HG02588 (cell line): ENCODE measurements around the gene GOT1.

Source experiments
- ATAC-seq: cut with Tn5 transposase; IDR thresholded peaks from one replicate; pipeline ENCODE4 v1.9.1; 2021; ENCODE audit warnings: mild to moderate bottlenecking, moderate library complexity; ENCODE audit not compliant: unreplicated experiment

GOT1 gene

GRCh38 chr10:99396471-99396870 is 34.0 kb downstream of the GOT1 start:
- ATAC-seq = no peak

- no peak for ATAC-seq
Measured at GRCh38 chr10:99395750-99396445, 34.5 kb downstream of the GOT1 start.

GRCh38 chr10:99394761-99395386 is 35.5 kb downstream of the GOT1 start:
- ATAC-seq = no peak

- no peak for ATAC-seq
Measured at GRCh38 chr10:99394256-99394655, 36.2 kb downstream of the GOT1 start.

- ATAC-seq = no peak
Measured at GRCh38 chr10:99393683-99394082, 36.7 kb downstream of the GOT1 start.

DNA sequence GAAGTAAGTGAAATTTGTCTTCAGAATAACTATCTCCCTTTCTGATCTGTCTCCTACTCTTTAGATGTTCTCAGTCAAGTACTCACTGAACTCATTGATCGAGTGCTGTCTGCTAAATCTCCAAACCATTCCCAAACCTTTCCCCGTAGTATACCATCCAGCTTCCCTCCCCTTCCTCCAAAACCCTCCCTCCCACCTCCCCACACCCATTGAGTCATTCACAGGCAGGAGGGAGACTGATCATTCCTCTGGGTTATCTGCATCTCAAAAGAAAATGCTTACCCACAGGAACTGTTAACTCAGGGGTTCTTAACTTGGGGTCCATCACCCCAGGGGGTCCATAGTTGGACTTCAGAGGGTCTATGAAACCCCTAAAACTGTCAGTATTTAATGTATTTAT is 37.4 kb downstream of the GOT1 start:
- ATAC-seq = no peak

DNA sequence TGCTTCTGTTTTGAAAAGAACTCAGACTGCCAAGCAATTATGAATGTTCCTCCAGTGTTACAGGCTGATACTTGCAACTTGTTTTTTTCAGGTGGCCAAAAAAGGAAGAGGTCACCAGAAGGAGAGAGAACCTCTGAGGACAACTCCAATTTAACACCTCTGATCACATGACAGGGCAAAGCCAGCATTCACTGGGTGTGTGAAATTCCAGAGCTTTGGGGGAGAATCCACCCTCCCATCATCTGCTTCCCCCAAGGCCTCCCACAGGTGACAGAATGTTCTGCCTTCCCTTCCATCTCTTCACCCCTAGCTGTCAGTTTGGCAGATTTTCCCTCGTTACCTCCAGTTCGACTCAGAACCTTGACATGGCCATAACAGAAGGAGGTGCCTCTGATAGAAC is 39.1 kb downstream of the GOT1 start:
- no peak for ATAC-seq

DNA sequence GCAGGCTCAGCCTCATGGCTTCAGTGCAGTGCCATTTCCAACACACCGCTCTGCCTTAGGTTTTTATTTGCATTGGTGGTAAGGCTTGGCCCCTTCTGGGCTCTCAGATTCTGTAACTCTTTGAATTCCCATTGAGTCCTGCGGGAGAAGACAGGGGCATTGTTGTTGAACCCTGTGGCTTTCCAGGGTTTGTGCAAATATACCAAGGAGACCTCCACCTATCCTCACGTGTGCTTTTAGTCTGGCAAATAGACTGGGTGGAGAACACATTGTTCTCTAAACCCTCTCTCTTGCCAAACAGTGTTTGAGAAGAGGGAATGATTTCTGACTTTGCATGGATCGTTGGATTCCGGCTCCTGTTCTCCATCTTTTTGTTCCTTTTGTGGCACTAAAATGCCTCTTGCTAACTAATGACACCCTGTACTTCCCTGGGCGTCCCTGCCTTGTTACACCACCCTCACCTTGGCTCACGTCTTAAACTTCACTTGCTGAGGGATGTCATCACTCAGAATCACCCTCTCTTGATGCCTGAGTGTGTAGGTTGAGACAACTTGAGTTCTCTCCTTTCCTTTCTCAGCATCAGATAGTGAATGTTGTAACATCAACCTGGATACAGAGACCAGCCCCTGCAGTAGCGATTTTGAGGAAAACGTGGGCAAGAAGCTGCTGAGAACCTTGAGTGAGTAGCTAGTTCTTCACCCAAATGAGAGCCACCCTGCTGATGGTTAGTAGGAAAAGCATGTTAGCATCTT is 40.5 kb downstream of the GOT1 start:
- no peak for ATAC-seq

- no peak for ATAC-seq
Measured at GRCh38 chr10:99387541-99387940, 42.9 kb downstream of the GOT1 start.

DNA sequence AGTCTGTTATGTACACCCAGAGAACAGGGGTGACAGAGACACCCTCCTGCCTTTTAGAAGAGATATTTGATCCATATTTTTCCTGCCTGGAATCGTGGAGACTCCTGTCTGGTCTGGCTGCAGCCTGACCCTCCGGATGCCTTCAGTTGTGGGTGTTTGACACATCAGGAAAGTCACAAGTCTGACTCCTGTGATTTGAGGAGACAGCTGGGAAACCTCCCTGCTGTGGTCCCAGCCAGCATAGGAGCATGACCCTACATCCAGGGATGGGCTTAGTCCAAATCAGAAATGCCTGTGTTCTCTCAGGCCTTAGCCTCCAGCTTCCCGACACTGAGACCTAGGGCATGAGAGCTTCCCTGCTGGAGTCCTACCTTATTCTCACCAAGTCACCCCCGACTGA is 43.4 kb downstream of the GOT1 start:
- ATAC-seq = no peak

DNA sequence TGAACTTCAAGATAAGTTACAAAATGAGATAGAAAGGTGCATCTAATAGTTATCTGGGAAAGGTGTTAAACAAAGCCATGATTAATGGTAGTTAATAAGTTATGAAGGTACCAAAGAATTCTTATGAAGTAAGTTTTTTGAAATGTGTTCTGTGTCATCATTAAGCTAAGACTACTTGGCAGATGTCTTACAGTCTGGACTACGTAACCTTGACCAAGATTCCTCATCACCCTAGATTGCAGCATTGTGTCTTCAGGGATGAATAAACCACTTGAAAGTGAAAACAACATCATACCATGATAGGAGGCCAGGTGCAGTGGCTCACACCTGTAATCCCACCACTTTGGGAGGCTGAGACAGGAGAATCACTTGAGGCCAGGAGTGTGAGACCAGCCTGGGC is 48.2 kb downstream of the GOT1 start:
- no peak for ATAC-seq

DNA sequence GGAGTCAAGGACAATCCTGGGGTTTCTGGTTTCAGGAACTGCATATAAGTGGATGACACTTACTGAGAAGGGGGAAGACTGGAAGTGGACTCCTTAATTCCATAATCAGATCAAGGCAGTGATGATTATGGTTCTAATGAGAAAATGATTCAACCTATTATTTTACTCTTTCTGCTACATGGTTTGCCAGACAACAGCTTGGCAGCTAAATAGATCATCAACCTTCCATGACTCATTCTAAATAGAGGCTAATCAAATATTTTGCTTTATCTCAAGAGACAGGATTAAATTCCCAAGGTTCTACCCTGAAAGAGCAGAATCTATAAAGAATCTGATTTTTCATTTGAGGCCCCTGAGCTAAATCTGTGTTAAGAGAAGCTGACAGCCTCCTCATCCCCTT is 55.0 kb downstream of the GOT1 start:
- ATAC-seq = no peak

GRCh38 chr10:99374972-99375371 is 55.5 kb downstream of the GOT1 start:
- ATAC-seq = no peak

GRCh38 chr10:99374526-99374925 is 55.9 kb downstream of the GOT1 start:
- no peak for ATAC-seq

DNA sequence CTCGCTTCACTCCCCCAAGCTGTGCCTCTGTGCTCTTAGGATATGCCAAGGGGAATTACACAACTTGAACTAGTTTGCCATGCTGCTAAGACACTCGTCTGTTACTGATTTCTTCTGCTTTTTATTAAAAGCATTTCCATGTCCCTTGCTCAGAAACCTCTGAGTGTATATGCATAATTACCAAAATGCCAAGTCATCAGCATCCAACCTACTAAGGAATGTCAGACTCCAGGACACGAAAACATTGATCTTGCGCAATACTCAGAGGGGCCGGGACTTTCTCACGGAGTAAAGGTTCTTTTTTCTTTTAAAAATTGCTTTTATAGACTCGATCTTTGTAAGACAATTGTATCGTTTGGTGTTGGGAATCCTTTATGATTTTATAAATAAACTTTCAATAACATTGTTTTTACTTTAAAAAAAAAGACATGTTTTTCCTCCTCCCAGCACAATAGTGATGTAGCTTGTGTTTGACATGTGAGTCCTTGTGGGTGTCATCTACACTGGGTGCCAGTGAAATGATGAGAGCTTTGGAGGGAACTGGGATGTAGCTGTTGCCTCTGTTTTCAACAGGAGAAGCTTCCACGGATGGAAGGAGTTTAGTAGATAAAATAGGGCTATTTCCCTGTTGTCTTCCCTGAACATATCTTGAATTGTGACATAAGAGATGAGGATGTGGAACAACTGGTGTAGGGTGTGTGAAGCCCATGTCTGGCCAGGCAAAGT is 57.7 kb downstream of the GOT1 start:
- ATAC-seq = no peak

DNA sequence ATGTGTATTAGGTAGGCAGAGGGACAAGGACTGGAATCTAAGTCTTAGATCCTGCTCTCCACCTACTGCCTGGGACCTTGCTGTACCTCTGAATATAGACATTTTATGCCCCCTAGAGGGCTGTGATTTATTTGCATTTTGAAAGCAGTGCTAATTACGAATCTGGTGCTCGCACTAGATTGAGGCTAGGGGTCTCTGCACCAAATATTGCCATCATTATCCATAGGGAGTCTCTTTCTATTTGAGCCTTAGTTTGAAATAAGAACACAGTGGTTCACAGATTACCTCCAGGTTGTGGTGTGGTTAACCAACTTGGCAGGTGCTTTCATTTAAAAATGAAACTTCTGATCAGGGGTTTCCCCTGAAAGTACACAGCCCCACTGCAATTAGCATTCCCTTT is 59.4 kb downstream of the GOT1 start:
- ATAC-seq = peak; percentile 96

DNA sequence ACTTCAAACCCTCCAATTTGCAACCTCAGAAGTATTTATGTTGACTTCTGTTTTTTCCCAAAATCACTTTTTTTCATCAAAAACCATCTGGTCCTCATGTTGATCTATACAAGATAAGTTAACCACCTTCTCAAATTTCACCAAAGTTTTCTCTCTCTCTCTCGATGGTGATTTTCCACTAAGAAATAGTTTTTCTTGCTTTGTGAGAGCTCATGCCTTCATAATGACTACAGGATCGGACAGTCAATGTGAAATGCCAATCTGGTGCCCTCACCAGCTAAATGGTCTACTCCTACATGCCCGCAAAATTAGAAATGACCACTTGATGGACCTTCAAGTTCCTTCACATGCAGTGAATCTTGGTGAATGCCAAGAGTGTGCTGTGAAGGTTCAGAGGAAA is 60.9 kb downstream of the GOT1 start:
- ATAC-seq = no peak

DNA sequence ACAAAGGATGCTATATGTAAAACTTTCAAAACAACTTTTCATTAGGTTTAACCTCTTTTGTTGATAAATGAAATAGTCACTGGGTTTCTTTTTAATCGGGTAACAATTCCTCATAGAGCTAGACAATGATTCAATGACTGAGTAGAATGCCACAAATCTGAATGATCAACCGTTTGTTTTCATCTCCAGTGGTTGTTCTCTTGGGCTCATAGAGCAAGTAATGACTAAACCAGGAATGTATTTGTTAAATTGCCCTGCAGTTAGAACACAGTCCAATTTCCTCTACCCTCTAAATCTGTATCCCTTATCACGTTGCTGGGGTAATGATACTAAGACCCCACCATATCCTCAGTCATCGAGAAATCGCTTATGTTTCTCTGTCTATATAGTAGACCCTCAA is 61.3 kb downstream of the GOT1 start:
- ATAC-seq = no peak

DNA sequence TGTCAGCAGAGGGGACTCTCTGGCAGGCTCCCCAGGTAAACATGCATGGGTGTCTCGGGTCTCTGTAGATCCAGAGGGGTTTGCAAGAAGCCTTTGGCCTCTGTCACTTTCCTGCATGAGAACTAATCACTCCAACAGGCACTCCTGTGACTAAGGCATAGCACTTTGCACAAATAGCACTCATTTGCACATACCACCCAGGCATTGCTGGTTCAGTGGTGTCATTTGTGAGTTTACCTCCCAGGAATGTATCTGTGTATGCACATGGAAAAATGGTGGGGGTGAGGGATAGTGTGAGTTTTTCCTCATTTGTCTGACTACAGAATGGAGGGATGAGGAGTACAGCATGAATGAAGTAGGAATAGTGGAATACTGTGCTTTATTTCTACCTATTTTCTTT is 61.8 kb downstream of the GOT1 start:
- no peak for ATAC-seq

GRCh38 chr10:99366666-99367065 is 63.8 kb downstream of the GOT1 start:
- ATAC-seq = no peak

- no peak for ATAC-seq
Measured at GRCh38 chr10:99365736-99366135, 64.7 kb downstream of the GOT1 start.

DNA sequence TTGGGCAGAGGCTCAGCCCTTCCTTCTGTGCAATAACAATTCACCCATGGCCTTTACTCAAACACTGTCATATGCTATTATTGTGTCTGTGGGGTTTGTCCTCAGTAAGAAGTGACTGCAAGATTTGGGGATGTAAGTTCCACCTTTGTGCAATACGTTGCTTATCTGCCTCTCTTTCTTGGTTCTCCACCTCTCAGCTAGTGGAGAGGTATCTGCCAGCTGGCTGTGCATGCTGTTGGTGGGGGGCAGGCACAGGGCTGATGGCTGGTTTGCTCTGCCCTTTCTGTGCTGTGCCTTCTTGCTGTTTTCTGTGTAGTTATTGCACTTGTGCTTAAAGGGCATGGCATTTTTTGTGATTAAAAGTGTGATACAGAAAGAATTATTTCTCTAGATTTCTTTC is 65.1 kb downstream of the GOT1 start:
- ATAC-seq = no peak
